Fibroblast of the conjunctiva (primary cell): ENCODE data around the gene TCF23.
"Not testable (repeated sequence)": the region's sequence is repeated elsewhere in the genome, so short reads cannot be mapped to it uniquely, and the experiment has no call there.

ENCODE experiments used
- DNase-seq: peaks from one replicate; pipeline ENCODE4 v3.0.0-alpha.2; 2010; ENCODE audit warnings: low read depth

TCF23 gene

GRCh38 chr2:27191070-27191829 lies 42.4 kb downstream of the TCF23 start:
- no peak for DNase-seq

GRCh38 chr2:27194538-27195354 lies 45.9 kb downstream of the TCF23 start:
- no peak for DNase-seq

GRCh38 chr2:27195799-27196198 lies 47.0 kb downstream of the TCF23 start:
- not testable (repeated sequence) for DNase-seq

- DNase-seq: not testable (repeated sequence)
Observed at GRCh38 chr2:27198068-27198467, 49.3 kb downstream of the TCF23 start.

GRCh38 chr2:27198627-27199026 lies 49.8 kb downstream of the TCF23 start:
- no peak for DNase-seq

GRCh38 chr2:27199241-27199640 lies 50.4 kb downstream of the TCF23 start:
- no peak for DNase-seq

GRCh38 chr2:27201675-27202074 lies 52.9 kb downstream of the TCF23 start:
- DNase-seq: no peak

GRCh38 chr2:27202854-27203253 lies 54.0 kb downstream of the TCF23 start:
- no peak for DNase-seq

- DNase-seq: no peak
Observed at GRCh38 chr2:27203741-27204140, 54.9 kb downstream of the TCF23 start.

- no peak for DNase-seq
Observed at GRCh38 chr2:27204566-27204965, 55.8 kb downstream of the TCF23 start.

- DNase-seq: no peak
Observed at GRCh38 chr2:27205206-27205605, 56.4 kb downstream of the TCF23 start.

- no peak for DNase-seq
Observed at GRCh38 chr2:27206346-27206745, 57.5 kb downstream of the TCF23 start.
